HG03139 (cell line): ENCODE measurements around the gene SYT15B.
A peak's percentile ranks its signal among the peaks of the same experiment; 100 is the strongest.
"Not testable (repeated sequence)": the region's sequence is repeated elsewhere in the genome, so short reads cannot be mapped to it uniquely, and the experiment has no call there.

Experiments
- ATAC-seq: cut with Tn5 transposase; IDR thresholded peaks from one replicate; pipeline ENCODE4 v1.9.1; 2021; ENCODE audit not compliant: unreplicated experiment

The SYT15B gene

GRCh38 chr10:47763554-47764175 is at the start of gene SYT15B:
SYT15B (minus strand) TSS chr10:47763592; CDS start chr10:47762640, 952 bp downstream.
- not testable (repeated sequence) for ATAC-seq

GRCh38 chr10:47779590-47779989 is 16.2 kb upstream of the SYT15B start:
- not testable (repeated sequence) for ATAC-seq

DNA sequence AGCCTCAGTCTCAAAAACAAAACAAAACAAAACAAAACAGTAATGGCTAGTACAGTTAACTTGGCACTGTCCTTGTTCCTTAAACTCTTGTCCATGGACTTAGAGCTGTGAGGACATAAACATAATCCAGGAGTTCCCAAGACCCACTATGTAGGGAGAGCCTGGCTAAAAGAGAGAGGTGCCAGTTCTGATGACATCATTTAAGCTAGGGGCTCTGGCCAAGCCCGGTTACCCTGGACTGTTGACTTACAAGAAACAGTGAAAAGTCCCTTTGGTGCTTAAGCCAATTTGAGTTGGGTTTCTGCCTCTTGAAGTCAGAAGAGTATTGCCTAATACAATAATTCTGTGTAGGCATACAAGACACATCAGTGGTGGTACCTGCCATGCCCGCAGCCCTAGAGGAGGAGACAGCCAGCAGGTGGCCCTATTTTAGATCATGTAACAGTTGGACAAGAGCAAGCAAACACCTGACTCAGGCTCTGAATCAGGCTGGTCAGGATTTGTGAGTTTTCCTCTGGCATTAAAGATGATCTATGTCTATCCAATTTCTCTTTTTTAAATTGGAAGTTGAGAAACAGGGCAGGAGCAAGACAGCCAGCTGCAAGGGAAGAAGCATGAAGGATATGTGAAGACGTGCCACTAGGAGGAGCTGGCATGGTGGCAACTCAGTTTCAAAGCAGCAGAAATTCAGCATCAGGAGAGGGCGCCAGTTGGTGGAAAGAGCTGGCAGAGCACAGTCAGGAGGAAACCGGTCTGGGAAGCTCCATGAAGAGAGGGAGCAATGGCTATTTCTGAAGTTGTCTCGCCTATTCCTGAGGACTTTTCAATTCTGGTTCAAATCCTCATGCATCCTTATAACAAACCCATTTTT is 12.2 kb upstream of the SYT15B start:
- ATAC-seq: not testable (repeated sequence)

DNA sequence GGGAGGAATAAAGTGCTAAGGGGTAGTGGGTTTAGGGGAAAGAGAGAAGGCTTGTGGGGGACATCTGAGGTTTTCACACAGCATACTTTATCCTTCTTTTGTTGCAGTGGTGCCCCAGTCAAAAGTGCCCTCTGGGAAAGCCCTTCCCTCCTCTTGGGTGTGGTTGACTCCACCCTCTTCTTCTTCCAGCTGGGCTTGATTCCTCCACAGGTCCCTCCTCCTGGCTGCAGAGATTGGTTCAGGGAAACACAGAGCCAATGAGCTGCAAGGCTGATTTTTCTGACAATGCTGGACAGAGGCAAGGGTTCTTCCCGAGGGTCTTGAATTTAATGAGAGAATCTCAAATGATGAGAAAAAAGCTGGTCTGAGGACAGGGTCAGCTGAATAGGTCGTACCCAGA is 7.4 kb upstream of the SYT15B start:
- not testable (repeated sequence) for ATAC-seq

- not testable (repeated sequence) for ATAC-seq
These were observed 5.3 kb upstream of the SYT15B start for GRCh38 chr10:47768578-47769115.

DNA sequence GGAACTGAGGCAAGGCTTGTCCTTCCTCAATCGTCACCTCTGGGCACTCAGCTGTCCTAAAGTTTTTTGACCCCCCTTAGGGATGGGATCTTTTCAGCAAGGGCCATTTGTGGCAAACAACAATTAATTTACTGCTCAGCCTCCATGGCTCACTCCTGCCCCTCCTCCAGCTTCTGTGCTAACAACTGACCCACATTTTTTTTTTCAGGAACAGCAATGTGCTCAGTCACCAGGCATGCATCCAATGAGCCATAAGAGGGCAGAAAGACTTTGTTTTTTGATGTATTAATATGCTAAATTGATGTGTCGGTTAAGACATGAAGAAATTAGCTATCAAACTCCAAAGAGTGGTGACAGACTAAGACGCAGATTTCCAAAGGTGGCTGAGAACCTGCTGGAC is 4.7 kb upstream of the SYT15B start:
- not testable (repeated sequence) for ATAC-seq

DNA sequence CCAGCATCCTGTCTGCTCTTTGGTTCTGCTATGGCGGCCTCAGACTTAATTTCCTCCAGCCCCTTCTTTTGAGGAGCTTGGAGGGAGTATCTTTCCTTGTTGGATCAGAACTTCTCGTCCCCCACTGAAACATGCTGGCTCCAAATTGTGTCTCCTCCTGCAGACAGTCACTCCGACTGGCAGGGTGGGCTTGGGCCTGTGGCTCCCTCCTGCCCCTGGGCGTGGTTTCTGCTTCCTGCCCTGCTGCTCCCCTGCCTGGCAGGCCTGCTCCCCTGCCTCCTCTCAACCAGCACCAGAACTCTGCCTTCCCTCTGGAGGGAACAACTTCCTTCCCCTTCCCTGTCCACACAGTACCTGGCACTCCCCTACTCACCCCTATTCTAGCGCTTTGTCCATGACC is 3.8 kb upstream of the SYT15B start:
- not testable (repeated sequence) for ATAC-seq

DNA sequence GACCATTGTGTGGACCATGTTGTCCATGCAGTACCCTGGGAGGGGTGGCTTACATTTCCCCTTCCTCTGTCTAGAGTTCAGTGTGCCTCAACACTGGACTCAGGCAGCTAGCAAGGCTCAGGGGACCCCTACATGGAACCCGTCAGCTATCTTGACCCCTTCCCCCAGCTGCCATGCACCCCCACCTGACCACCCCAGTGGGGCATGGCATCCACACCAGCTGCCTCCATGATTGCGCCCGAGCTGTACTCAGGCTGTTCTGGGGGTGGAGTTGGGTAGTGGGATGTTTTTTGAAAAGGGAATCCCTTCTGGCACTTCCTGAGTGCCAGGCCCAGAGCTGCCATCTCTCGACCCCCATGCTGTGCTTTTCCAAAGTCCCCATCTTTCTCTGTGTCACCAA is 1.8 kb upstream of the SYT15B start:
- ATAC-seq: not testable (repeated sequence)

DNA sequence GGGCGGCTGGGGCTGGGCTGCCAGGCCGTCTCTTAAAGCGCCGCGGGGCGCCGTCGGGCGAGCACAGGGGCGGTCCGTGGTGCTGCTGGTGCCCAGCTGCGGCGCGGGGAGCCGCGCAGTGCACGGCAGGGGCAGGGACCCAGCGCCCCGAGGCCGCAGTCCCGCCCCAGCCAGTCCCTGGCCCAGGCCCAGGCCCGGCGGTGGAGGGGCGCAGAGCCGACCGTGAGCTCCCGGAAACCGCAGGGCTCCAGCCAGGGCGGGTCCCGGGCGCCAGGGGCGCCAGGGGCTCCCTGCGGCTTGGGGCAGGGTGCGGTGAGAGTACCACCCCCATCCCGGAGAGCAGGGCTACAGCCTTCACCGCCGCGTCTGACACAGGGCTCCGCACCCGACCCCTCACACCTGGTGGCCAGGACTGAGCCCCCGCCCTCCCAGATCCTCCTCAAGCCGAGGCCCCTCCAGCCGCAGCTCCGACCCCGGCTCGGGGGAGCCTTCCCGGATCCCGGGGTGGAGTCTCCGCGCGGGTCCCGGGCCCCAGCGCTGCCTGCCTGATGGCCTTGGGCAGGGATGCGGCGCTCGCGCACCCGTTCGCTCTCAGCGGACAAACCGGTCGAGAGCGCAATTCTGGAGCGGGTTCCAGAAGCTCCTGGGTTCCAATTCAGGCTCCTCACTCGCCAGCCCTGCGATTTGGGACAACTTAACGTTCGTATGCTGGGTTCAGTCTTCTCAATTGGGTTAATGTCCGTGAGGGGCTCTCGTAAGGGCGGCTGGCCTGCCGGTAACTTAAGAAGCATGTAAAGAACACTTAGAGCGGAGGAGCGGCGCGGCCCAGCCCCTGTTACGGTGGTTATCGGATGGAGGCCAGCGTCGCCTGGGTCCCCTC is 478 bp downstream of the SYT15B start:
- not testable (repeated sequence) for ATAC-seq

- not testable (repeated sequence) for ATAC-seq
These were observed 4.5 kb downstream of the SYT15B start for GRCh38 chr10:47758855-47759254.

DNA sequence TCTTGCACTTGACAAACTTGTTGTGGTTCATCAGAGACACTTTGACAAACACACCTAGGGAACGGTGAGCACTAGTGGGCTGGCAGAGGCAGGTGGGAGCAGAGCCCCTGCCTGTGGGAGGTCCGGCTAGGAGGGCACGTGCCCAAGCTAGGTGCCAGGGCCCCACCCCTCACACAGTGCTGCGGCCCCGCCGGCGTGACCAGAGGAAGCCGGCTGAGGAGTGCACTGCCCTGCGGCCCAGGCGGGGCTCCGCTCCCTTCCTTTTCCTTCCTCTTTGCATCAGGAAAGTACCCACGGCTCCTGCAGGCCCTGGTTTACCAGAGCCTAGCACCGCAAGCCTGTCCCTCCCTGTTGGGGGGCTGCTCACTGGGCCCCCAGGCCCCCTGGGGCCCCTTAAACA is 7.2 kb downstream of the SYT15B start:
- not testable (repeated sequence) for ATAC-seq

GRCh38 chr10:47753871-47754270 is 9.5 kb downstream of the SYT15B start:
- ATAC-seq: not testable (repeated sequence)

GRCh38 chr10:47753176-47753575 is 10.2 kb downstream of the SYT15B start:
- not testable (repeated sequence) for ATAC-seq

- not testable (repeated sequence) for ATAC-seq
These were observed 11.6 kb downstream of the SYT15B start for GRCh38 chr10:47751821-47752220.

DNA sequence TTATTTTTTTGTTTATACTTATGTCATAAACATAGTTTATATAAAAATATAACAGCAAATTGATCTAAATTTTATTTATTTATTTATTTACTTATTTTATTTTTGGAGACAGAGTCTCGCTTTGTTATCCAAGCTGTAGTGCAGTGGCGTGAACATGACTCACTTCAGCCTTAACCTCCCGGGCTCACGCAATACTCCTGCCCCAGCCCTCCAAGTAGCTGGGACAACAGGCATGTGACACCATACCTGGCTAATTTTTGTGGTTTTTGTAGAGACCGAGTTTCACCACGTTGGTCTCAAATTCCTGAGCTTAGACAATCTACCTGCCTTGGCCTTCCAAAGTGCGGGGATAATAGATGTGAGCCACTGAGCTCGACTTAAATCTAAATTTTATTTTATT is 13.0 kb downstream of the SYT15B start:
- ATAC-seq: not testable (repeated sequence)

- not testable (repeated sequence) for ATAC-seq
These were observed 16.5 kb downstream of the SYT15B start for GRCh38 chr10:47746780-47747376.

DNA sequence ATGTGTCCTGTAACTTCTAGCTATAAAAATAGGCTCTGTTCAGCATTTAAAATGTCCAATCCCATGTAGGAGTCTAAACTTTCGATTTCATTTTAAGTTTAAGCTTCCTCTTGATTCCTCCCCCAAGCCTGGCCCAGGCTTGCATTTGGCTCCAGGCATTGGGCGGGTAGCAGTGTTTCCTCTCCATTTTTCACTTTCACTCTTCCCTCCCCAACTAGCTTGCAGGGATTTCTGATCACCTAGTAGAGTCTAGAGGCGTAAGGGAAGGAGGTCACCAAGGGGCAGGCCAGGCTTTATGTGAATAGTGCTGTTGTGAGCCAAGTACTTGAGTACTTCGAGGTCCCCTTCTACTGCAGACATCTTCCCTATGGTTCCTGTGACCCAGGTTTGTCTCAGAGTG is 18.5 kb downstream of the SYT15B start:
- ATAC-seq: not testable (repeated sequence)

DNA sequence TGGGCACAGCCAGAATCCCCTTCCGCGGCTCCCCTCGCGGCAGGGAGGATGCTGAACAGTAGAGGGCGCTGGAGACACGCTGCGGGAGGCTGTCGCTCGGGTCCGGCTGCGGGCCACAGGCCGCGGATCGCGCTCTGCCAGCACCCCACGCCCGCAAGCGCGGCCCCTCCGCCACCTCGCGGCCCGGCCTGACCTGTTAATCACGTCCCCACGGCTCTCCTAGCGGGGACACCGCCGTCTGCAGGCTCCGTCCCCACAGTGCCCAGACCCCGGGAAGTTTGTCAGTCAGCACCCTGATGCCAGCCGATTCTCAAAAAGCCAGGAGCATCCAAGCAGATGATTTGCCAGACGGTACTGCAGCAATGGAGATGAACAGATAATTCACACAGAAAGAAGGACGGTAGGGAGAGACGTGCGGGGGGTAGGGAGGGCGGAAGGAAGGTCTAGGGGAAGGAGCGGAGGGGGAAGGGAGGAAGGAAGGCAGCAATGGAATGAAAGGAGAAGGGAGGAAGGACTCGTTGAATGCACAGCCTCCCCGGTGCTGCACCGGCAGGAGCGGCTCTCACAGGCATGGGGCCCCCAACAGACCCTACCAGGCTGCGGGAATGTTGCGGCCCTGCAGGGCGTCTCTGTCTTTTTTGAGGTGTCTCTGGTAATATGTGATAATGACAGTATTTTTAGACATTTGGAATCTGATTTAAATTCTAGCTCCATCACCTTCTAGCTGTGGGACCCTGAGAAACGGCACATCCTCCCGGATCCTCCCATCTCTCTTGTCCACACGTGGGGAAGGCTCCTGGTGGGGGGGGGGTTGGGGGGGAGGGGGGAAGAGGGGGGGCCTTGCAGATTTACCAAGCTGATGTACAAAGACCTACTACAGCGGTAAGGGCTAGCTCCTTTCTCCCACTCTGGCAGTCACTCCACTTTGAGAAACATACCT is 19.5 kb downstream of the SYT15B start:
- peak; percentile 60 for ATAC-seq

DNA sequence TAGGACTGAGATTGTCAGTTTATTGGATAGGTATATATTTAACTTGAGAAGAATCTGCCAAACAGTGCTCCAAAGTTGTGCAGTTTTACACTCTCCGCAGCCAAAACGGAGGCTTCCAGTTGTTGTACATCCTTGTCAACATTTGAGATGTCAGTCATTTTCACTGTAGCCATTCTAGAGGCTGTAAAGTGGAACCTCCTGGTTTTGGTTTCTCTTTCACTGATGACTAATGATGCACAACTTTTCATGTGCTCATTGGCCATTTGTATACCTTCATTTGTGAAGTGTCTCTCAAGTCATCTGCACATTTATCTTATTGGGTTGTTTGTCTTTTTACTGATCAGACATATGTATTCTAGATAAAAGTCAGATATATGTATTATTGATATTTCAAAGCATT is 22.5 kb downstream of the SYT15B start:
- peak; percentile 63 for ATAC-seq
